MCF 10A (cell line): ENCODE measurements around the gene PHKB. TPM values are rescaled to one million over a fixed set of nuclear protein-coding genes. Genes with fewer than 3 reads are reported as not detected.

Experiments used
- BruUV-seq: library from RNA; stranded (reverse); fragments of 400-500 nt; replicated peaks from 2 replicates; lab custom pipeline; 2021; lab: Mats Ljungman, UMichigan
- CTCF ChIA-PET: fragments of 300-600 bp; sonication (Branson Sonifier 250); formaldehyde crosslinking; extraction: SDS; loops from one replicate; lab custom pipeline; 2021; ENCODE audit warnings: antibody characterized with exemption, inconsistent platforms; lab: Yijun Ruan, JAX
- POLR2A ChIA-PET: fragments of 300-600, 350-650 bp; sonication (Branson Sonifier 250); formaldehyde crosslinking; extraction: SDS; loops from one replicate; lab custom pipeline; 2020; ENCODE audit warnings: antibody characterized with exemption, inconsistent platforms; lab: Yijun Ruan, JAX
- DNase-seq: peaks from one replicate; pipeline ENCODE4 v3.0.0-alpha.2; 2018; ENCODE audit not compliant: unreplicated experiment
- H3K27ac Mint-ChIP-seq: one replicate; pipeline ENCODE4 v1.8.0; 2022; ENCODE audit warnings: mild to moderate bottlenecking, low read depth, mixed read lengths; ENCODE audit not compliant: unreplicated experiment
- H3K27me3 Mint-ChIP-seq: one replicate; pipeline ENCODE4 v1.8.0; 2022; ENCODE audit warnings: mixed read lengths; ENCODE audit not compliant: insufficient read depth, unreplicated experiment
- H3K36me3 Mint-ChIP-seq: one replicate; pipeline ENCODE4 v1.8.0; 2022; ENCODE audit warnings: mild to moderate bottlenecking, moderate library complexity, mixed read lengths; ENCODE audit not compliant: insufficient read depth, unreplicated experiment
- H3K4me1 Mint-ChIP-seq: one replicate; pipeline ENCODE4 v1.8.0; 2022; ENCODE audit warnings: mixed read lengths; ENCODE audit not compliant: insufficient read depth, unreplicated experiment
- H3K4me3 Mint-ChIP-seq: one replicate; pipeline ENCODE4 v1.8.0; 2022; ENCODE audit warnings: mild to moderate bottlenecking, moderate library complexity, mixed read lengths; ENCODE audit not compliant: unreplicated experiment
- H3K9me3 Mint-ChIP-seq: one replicate; pipeline ENCODE4 v1.8.0; 2022; ENCODE audit warnings: mixed read lengths; ENCODE audit not compliant: unreplicated experiment
- CTCF ChIP-seq: fragments of 200-600 bp; IDR thresholded peaks from one replicate; pipeline ENCODE4 v1.8.0; 2022; ENCODE audit warnings: antibody characterized with exemption, mild to moderate bottlenecking; ENCODE audit not compliant: unreplicated experiment
- intact Hi-C: fragments of 100-400 bp; cut with micrococcal nuclease; formaldehyde crosslinking; loops from 2 replicates; pipeline ENCODE4 v1.14.1; 2022
- total RNA-seq: library from RNA; stranded (reverse); gene quantifications from 2 replicates; pipeline ENCODE4 v1.2.3, GENCODE V29; 2022

PHKB gene
- total RNA-seq, 1 experiment from 2014 or later = 62.2 TPM

GRCh38 chr16:47571711-47572110 is 110.6 kb downstream of the PHKB start:
- POLR2A ChIA-PET = no interaction called here
- H3K27me3 Mint-ChIP-seq = no peaks in the 10 kb centered on the region
- H3K27ac Mint-ChIP-seq = no peak overlapping the region
- TF ChIP-seq CTCF = no peak
- H3K4me3 Mint-ChIP-seq = no peak overlapping the region
- CTCF ChIA-PET = interaction anchor here (0.7 to 1.0 kb wide), 2 partner anchors 9 to 118 kb away, joined by 4 to 7 read pairs; no protein-coding TSS in a partner anchor
- peaks cover 13% of the 10 kb centered on the region for H3K4me1 Mint-ChIP-seq
- no peak for DNase-seq
- H3K9me3 Mint-ChIP-seq = no peaks in the 10 kb centered on the region
- intact Hi-C loops = loop anchor here (10.0 kb wide), 1 partner anchor 427 kb away; the partner anchor contains the start of gene NETO2
- no TSS peak for BruUV-seq
- H3K36me3 Mint-ChIP-seq = no peaks in the 10 kb centered on the region

- peaks cover 13% of the 10 kb centered on the region for H3K4me1 Mint-ChIP-seq
- intact Hi-C loops = loop anchor here (10.0 kb wide), 1 partner anchor 430 kb away; the partner anchor contains the start of gene NETO2
- H3K27me3 Mint-ChIP-seq = no peaks in the 10 kb centered on the region
- H3K9me3 Mint-ChIP-seq = no peaks in the 10 kb centered on the region
- ChIA-PET CTCF (no interaction called here), POLR2A (interaction anchor here (1.0 to 2.0 kb wide), 2 partner anchors 12 to 114 kb away, joined by 5 to 8 read pairs; partner anchors contain the start of genes ITFG1 and PHKB)
- peak; percentile 98 for DNase-seq
- no peaks in the 10 kb centered on the region for H3K36me3 Mint-ChIP-seq
- no peak for TF ChIP-seq CTCF
- peak overlapping the region; percentile 80 for H3K27ac Mint-ChIP-seq
- H3K4me3 Mint-ChIP-seq = peak overlapping the region; percentile 68
- TSS peak; percentile 81 for BruUV-seq
Observed at GRCh38 chr16:47574091-47575054, 113.2 kb downstream of the PHKB start.

- H3K4me3 Mint-ChIP-seq = no peak overlapping the region
- BruUV-seq = no TSS peak
- no peaks in the 10 kb centered on the region for H3K27me3 Mint-ChIP-seq
- ChIA-PET POLR2A (no interaction called here), CTCF (interaction anchor here (0.6 kb wide), 1 partner anchor 91 kb away, joined by 3 read pairs; no protein-coding TSS in a partner anchor)
- DNase-seq = no peak
- no peaks in the 10 kb centered on the region for H3K36me3 Mint-ChIP-seq
- H3K4me1 Mint-ChIP-seq = peaks cover 13% of the 10 kb centered on the region
- TF ChIP-seq CTCF = no peak
- intact Hi-C loops = loop anchor here (10.0 kb wide), 1 partner anchor 432 kb away; the partner anchor contains the start of gene NETO2
- H3K9me3 Mint-ChIP-seq = no peaks in the 10 kb centered on the region
- H3K27ac Mint-ChIP-seq = no peak overlapping the region
Observed at GRCh38 chr16:47577029-47577428, 115.9 kb downstream of the PHKB start.

- intact Hi-C loops = loop anchor here (10.0 kb wide), 1 partner anchor 433 kb away; the partner anchor contains the start of gene NETO2
- DNase-seq = no peak
- H3K27ac Mint-ChIP-seq = no peak overlapping the region
- no peaks in the 10 kb centered on the region for H3K27me3 Mint-ChIP-seq
- ChIA-PET POLR2A (no interaction called here), CTCF (no interaction called here)
- H3K4me3 Mint-ChIP-seq = no peak overlapping the region
- H3K9me3 Mint-ChIP-seq = no peaks in the 10 kb centered on the region
- TF ChIP-seq CTCF = no peak
- peaks cover 13% of the 10 kb centered on the region for H3K4me1 Mint-ChIP-seq
- BruUV-seq = no TSS peak
- H3K36me3 Mint-ChIP-seq = no peaks in the 10 kb centered on the region
Observed at GRCh38 chr16:47578033-47578432, 116.9 kb downstream of the PHKB start.
